WTC11 (cell line): ENCODE measurements around the gene COL4A1. TPM values are rescaled to one million over a fixed set of nuclear protein-coding genes. Genes with fewer than 3 reads are reported as not detected.
A peak's percentile ranks its signal among the peaks of the same experiment; 100 is the strongest.

Experiments used
- ATAC-seq: fragments of 200-7000 bp; cut with Tn5 transposase; 2 replicates; pipeline ENCODE4 v1.10.0; 2021; ENCODE audit warnings: mild to moderate bottlenecking, moderate library complexity
- CTCF ChIA-PET: fragments of 300-600 bp; sonication (Branson Sonifier 250); formaldehyde crosslinking; loops from one replicate; lab custom pipeline; 2021; ENCODE audit warnings: antibody characterized with exemption; lab: Charles Lee
- POLR2A ChIA-PET: fragments of 350-600 bp; sonication (Branson Sonifier 250); formaldehyde crosslinking; loops from one replicate; lab custom pipeline; 2021; ENCODE audit warnings: antibody characterized with exemption; lab: Charles Lee
- DNase-seq: peaks from one replicate; pipeline ENCODE4 v3.0.0; 2021; ENCODE audit warnings: low spot score
- H3K27ac Mint-ChIP-seq: 2 replicates; pipeline ENCODE4 v1.8.0; 2021; ENCODE audit warnings: mixed read lengths
- H3K27me3 Mint-ChIP-seq: 2 replicates; pipeline ENCODE4 v1.8.0; 2021; ENCODE audit warnings: low read depth, mild to moderate bottlenecking, moderate library complexity, mixed read lengths
- H3K36me3 Mint-ChIP-seq: 2 replicates; pipeline ENCODE4 v1.8.0; 2021; ENCODE audit warnings: mixed read lengths
- H3K4me1 Mint-ChIP-seq: 2 replicates; pipeline ENCODE4 v1.8.0; 2022; ENCODE audit warnings: mixed read lengths
- H3K4me3 Mint-ChIP-seq: 2 replicates; pipeline ENCODE4 v1.8.0; 2021; ENCODE audit warnings: mild to moderate bottlenecking, moderate library complexity, mixed read lengths
- H3K9me3 Mint-ChIP-seq: 2 replicates; pipeline ENCODE4 v1.8.0; 2021; ENCODE audit warnings: mixed read lengths
- AFF4 ChIP-seq: sonication (generic); formaldehyde crosslinking; IDR thresholded peaks from 2 replicates; pipeline ENCODE4 v1.8.1; 2023; ENCODE audit warnings: mild to moderate bottlenecking, missing genetic modification reagents, borderline replicate concordance
- ARID4B ChIP-seq: sonication (generic); formaldehyde crosslinking; IDR thresholded peaks from 2 replicates; pipeline ENCODE4 v1.8.0; 2023; ENCODE audit warnings: missing genetic modification reagents, mild to moderate bottlenecking, borderline replicate concordance
- ATF2 ChIP-seq: sonication (generic); formaldehyde crosslinking; IDR thresholded peaks from 2 replicates; pipeline ENCODE4 v1.8.1; 2022; ENCODE audit warnings: low read depth, missing genetic modification reagents, borderline replicate concordance
- E2F5 ChIP-seq: sonication (generic); formaldehyde crosslinking; IDR thresholded peaks from 2 replicates; pipeline ENCODE4 v1.8.1; 2022; ENCODE audit warnings: mild to moderate bottlenecking, moderate library complexity, missing genetic modification reagents
- EMX1 ChIP-seq: fragments of 250-450 bp; sonication (Bioruptor Pico); IDR thresholded peaks from 2 replicates; pipeline ENCODE4 v1.8.0; 2021; ENCODE audit warnings: mild to moderate bottlenecking
- HMGA2 ChIP-seq: fragments of 250-450 bp; sonication (Bioruptor Pico); IDR thresholded peaks from 2 replicates; pipeline ENCODE4 v1.4.0; 2021; ENCODE audit warnings: mild to moderate bottlenecking, moderate library complexity
- JAZF1 ChIP-seq: fragments of 250-450 bp; sonication (Bioruptor Pico); IDR thresholded peaks from 2 replicates; pipeline ENCODE4 v1.9.0; 2021; ENCODE audit warnings: moderate library complexity, mild to moderate bottlenecking, inconsistent platforms
- MAX ChIP-seq: sonication (generic); formaldehyde crosslinking; IDR thresholded peaks from 2 replicates; pipeline ENCODE4 v1.8.0; 2022; ENCODE audit warnings: mild to moderate bottlenecking, missing genetic modification reagents
- NR2C2 ChIP-seq: sonication (generic); formaldehyde crosslinking; IDR thresholded peaks from 2 replicates; pipeline ENCODE4 v1.8.0; 2022; ENCODE audit warnings: mild to moderate bottlenecking, missing genetic modification reagents
- PREB ChIP-seq: sonication (generic); formaldehyde crosslinking; IDR thresholded peaks from 2 replicates; pipeline ENCODE4 v1.8.1; 2022; ENCODE audit warnings: mild to moderate bottlenecking, missing genetic modification reagents, moderate library complexity, borderline replicate concordance
- TEAD4 ChIP-seq: sonication (generic); formaldehyde crosslinking; IDR thresholded peaks from 2 replicates; pipeline ENCODE4 v1.8.0; 2022; ENCODE audit warnings: mild to moderate bottlenecking, missing genetic modification reagents
- TP53 ChIP-seq: sonication (generic); formaldehyde crosslinking; IDR thresholded peaks from 2 replicates; pipeline ENCODE4 v1.8.1; 2023; ENCODE audit warnings: mild to moderate bottlenecking, missing genetic modification reagents
- USF2 ChIP-seq: sonication (generic); formaldehyde crosslinking; IDR thresholded peaks from 2 replicates; pipeline ENCODE4 v1.8.1; 2023; ENCODE audit warnings: mild to moderate bottlenecking, missing genetic modification reagents, moderate library complexity
- ZNF281 ChIP-seq: sonication (generic); formaldehyde crosslinking; IDR thresholded peaks from 2 replicates; pipeline ENCODE4 v1.8.0; 2023; ENCODE audit warnings: mild to moderate bottlenecking, missing genetic modification reagents
- ZSCAN18 ChIP-seq: fragments of 250-450 bp; sonication (Bioruptor Pico); IDR thresholded peaks from 2 replicates; pipeline ENCODE4 v2.1.2; 2022; ENCODE audit warnings: mild to moderate bottlenecking, moderate library complexity
- total RNA-seq: library from RNA; stranded (reverse); gene quantifications from 3 replicates; pipeline ENCODE4 v1.2.3, GENCODE V29; 2021

COL4A1 gene
- total RNA-seq, 1 experiment from 2014 or later, result 89.6 TPM

GRCh38 chr13:110213461-110214074, 93.4 kb downstream of the COL4A1 start:
- no peaks in the 10 kb centered on the region for H3K27me3 Mint-ChIP-seq
- no peaks in the 10 kb centered on the region; the same call in 1 of the 2 replicates for H3K36me3 Mint-ChIP-seq
- POLR2A ChIA-PET, result no interaction called here
- DNase-seq (no peak), ATAC-seq (peak; percentile 67)
- H3K9me3 Mint-ChIP-seq, result no peaks in the 10 kb centered on the region; the same call in 1 of the 2 replicates
- CTCF ChIA-PET, result no interaction called here
- no peak overlapping the region for H3K27ac Mint-ChIP-seq
- H3K4me3 Mint-ChIP-seq, result no peak overlapping the region
- peaks cover under 1% of the 10 kb centered on the region; the same call in 1 of the 2 replicates for H3K4me1 Mint-ChIP-seq
- no peak for TF ChIP-seq MAX (CRISPR knock-in tag)
- no peak for TF ChIP-seq AFF4 (CRISPR knock-in tag)
- no peak for TF ChIP-seq ZNF281 (CRISPR knock-in tag)
- no peak for TF ChIP-seq TEAD4 (CRISPR knock-in tag)
- TF ChIP-seq USF2, result no peak
- no peak for TF ChIP-seq PREB (CRISPR knock-in tag)
- no peak for TF ChIP-seq HMGA2
- no peak for TF ChIP-seq EMX1 (CRISPR knock-in tag)
- TF ChIP-seq JAZF1 (CRISPR knock-in tag), result no peak
- no peak for TF ChIP-seq ZSCAN18 (CRISPR knock-in tag)
- TF ChIP-seq ATF2 (CRISPR knock-in tag), result no peak
- no peak for TF ChIP-seq E2F5 (CRISPR knock-in tag)
- TF ChIP-seq ARID4B (CRISPR knock-in tag), result no peak
- no peak for TF ChIP-seq NR2C2 (CRISPR knock-in tag)
- no peak for TF ChIP-seq TP53 (CRISPR knock-in tag)
